ENCODE data around the gene POU2F3. TPM values are rescaled to one million over a fixed set of nuclear protein-coding genes. Genes with fewer than 3 reads are reported as not detected.

The POU2F3 gene
- total RNA-seq, 1 experiment from 2014 or later = not detected

GRCh38 chr11:120214581-120214980, 25.4 kb upstream of the POU2F3 start:
- Histone ChIP-seq H3K9me3 (no peaks in the 10 kb centered on the region), H3K27me3 (replicated peaks; ENCODE audit: control insufficient read depth, insufficient read depth, low read length) (no peaks in the 10 kb centered on the region), H3K4me3 (ENCODE audit: low read depth, low read length) (no peak overlapping the region), H3K4me1 (peaks cover 26% of the 10 kb centered on the region), H3K36me3 (ENCODE audit: control insufficient read depth, insufficient read depth, low read length) (peaks cover 4% of the 10 kb centered on the region; the same call in 1 of the 2 replicates)
- POLR2A ChIA-PET = no interaction called here
- H3K27ac Mint-ChIP-seq (ENCODE audit: unreplicated experiment) = no peak overlapping the region
- TF ChIP-seq, protein P1, sequence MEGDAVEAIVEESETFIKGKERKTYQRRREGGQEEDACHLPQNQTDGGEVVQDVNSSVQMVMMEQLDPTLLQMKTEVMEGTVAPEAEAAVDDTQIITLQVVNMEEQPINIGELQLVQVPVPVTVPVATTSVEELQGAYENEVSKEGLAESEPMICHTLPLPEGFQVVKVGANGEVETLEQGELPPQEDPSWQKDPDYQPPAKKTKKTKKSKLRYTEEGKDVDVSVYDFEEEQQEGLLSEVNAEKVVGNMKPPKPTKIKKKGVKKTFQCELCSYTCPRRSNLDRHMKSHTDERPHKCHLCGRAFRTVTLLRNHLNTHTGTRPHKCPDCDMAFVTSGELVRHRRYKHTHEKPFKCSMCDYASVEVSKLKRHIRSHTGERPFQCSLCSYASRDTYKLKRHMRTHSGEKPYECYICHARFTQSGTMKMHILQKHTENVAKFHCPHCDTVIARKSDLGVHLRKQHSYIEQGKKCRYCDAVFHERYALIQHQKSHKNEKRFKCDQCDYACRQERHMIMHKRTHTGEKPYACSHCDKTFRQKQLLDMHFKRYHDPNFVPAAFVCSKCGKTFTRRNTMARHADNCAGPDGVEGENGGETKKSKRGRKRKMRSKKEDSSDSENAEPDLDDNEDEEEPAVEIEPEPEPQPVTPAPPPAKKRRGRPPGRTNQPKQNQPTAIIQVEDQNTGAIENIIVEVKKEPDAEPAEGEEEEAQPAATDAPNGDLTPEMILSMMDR (IDR thresholded peaks at IDR 0.05; ENCODE audit: insufficient read depth in 1 of 2, low read depth in 1 of 2, low read length in 1 of 2, severe bottlenecking in 1 of 2, unreplicated experiment in 1 of 2) = no peak
- intact Hi-C loops (cut with micrococcal nuclease; ENCODE audit: unreplicated experiment) = no loop called here
- CTCF ChIA-PET = interaction anchor here (0.6 to 0.7 kb wide), 2 partner anchors 15 kb away, joined by 3 read pairs; no protein-coding TSS in a partner anchor
- peaks cover 25% of the 10 kb centered on the region for H3K4me1 Mint-ChIP-seq (ENCODE audit: low read depth, unreplicated experiment)
- no peaks in the 10 kb centered on the region for H3K36me3 Mint-ChIP-seq (ENCODE audit: insufficient read depth, unreplicated experiment)
- H3K27me3 Mint-ChIP-seq (ENCODE audit: insufficient read depth, unreplicated experiment) = no peaks in the 10 kb centered on the region
- no peaks in the 10 kb centered on the region for H3K9me3 Mint-ChIP-seq (ENCODE audit: unreplicated experiment)
- DNase-seq = no peak
- BruUV-seq (replicated peaks) = no TSS peak
- no peak overlapping the region for H3K4me3 Mint-ChIP-seq (ENCODE audit: unreplicated experiment)

DNA sequence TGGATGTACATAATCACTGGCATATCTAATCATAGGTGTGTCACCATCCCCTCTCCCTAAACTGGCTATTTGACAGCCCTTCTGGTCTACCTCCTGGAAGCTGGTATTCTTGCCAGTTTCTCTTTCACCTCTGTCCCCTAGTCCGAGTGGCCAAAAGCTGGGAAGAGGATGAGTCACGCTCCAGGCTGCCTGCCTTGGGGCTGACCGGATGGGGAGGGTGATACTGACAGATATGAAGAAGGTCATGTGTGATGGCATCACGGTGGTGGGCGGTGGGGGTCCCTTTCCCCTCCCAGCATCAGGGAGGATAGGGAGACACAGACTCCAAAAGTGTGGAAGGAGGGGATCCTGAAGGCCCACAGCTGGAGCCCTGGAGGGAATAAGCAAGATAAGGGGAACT, 24.3 kb upstream of the POU2F3 start:
- H3K4me1 ChIP-seq = peaks cover 20% of the 10 kb centered on the region
- Mint-ChIP-seq H3K4me1 (ENCODE audit: low read depth, unreplicated experiment) (peaks cover 23% of the 10 kb centered on the region), H3K27me3 (ENCODE audit: insufficient read depth, unreplicated experiment) (no peaks in the 10 kb centered on the region), H3K27ac (ENCODE audit: unreplicated experiment) (no peak overlapping the region), H3K36me3 (ENCODE audit: insufficient read depth, unreplicated experiment) (no peaks in the 10 kb centered on the region), H3K9me3 (ENCODE audit: unreplicated experiment) (no peaks in the 10 kb centered on the region), H3K4me3 (ENCODE audit: unreplicated experiment) (no peak overlapping the region)
- BruUV-seq (replicated peaks) = no TSS peak
- intact Hi-C loops (cut with micrococcal nuclease; ENCODE audit: unreplicated experiment) = no loop called here
- H3K4me3 ChIP-seq (ENCODE audit: low read depth, low read length) = no peak overlapping the region
- peaks cover 4% of the 10 kb centered on the region; the same call in 1 of the 2 replicates for H3K36me3 ChIP-seq (ENCODE audit: control insufficient read depth, insufficient read depth, low read length)
- no peak for DNase-seq
- POLR2A ChIA-PET = no interaction called here
- TF ChIP-seq, protein P1 (IDR thresholded peaks at IDR 0.05; ENCODE audit: insufficient read depth in 1 of 2, low read depth in 1 of 2, low read length in 1 of 2, severe bottlenecking in 1 of 2, unreplicated experiment in 1 of 2) = no peak
- no peaks in the 10 kb centered on the region for H3K27me3 ChIP-seq (replicated peaks; ENCODE audit: control insufficient read depth, insufficient read depth, low read length)
- CTCF ChIA-PET = interaction anchor here (0.6 to 1.8 kb wide), 2 partner anchors 14 to 45 kb away, joined by 3 to 5 read pairs; no protein-coding TSS in a partner anchor
- H3K9me3 ChIP-seq = no peaks in the 10 kb centered on the region

- peaks cover 4% of the 10 kb centered on the region; the same call in 1 of the 2 replicates for H3K36me3 ChIP-seq (ENCODE audit: control insufficient read depth, insufficient read depth, low read length)
- ChIA-PET POLR2A (no interaction called here), CTCF (interaction anchor here (1.8 kb wide), 1 partner anchor 13 kb away, joined by 5 read pairs; no protein-coding TSS in a partner anchor)
- TF ChIP-seq, protein P1 (IDR thresholded peaks at IDR 0.05; ENCODE audit: insufficient read depth in 1 of 2, low read depth in 1 of 2, low read length in 1 of 2, severe bottlenecking in 1 of 2, unreplicated experiment in 1 of 2) = no peak
- Mint-ChIP-seq H3K4me3 (ENCODE audit: unreplicated experiment) (no peak overlapping the region), H3K27ac (ENCODE audit: unreplicated experiment) (no peak overlapping the region), H3K9me3 (ENCODE audit: unreplicated experiment) (no peaks in the 10 kb centered on the region), H3K27me3 (ENCODE audit: insufficient read depth, unreplicated experiment) (no peaks in the 10 kb centered on the region), H3K4me1 (ENCODE audit: low read depth, unreplicated experiment) (peaks cover 27% of the 10 kb centered on the region), H3K36me3 (ENCODE audit: insufficient read depth, unreplicated experiment) (no peaks in the 10 kb centered on the region)
- H3K27me3 ChIP-seq (replicated peaks; ENCODE audit: control insufficient read depth, insufficient read depth, low read length) = no peaks in the 10 kb centered on the region
- no peak overlapping the region for H3K4me3 ChIP-seq (ENCODE audit: low read depth, low read length)
- H3K9me3 ChIP-seq = no peaks in the 10 kb centered on the region
- BruUV-seq (replicated peaks) = no TSS peak
- no peak for DNase-seq
- intact Hi-C loops (cut with micrococcal nuclease; ENCODE audit: unreplicated experiment) = no loop called here
- H3K4me1 ChIP-seq = peaks cover 24% of the 10 kb centered on the region
Measured at GRCh38 chr11:120216426-120217102, 23.4 kb upstream of the POU2F3 start.
